Measurements from ENCODE around the gene INPPL1. TPM values are rescaled to one million over a fixed set of nuclear protein-coding genes. Genes with fewer than 3 reads are reported as not detected.
"Not testable (repeated sequence)": the region's sequence is repeated elsewhere in the genome, so short reads cannot be mapped to it uniquely, and the experiment has no call there.

Gene INPPL1
- total RNA-seq, 2 donors from 2014 or later = 85.0 to 142 TPM

DNA sequence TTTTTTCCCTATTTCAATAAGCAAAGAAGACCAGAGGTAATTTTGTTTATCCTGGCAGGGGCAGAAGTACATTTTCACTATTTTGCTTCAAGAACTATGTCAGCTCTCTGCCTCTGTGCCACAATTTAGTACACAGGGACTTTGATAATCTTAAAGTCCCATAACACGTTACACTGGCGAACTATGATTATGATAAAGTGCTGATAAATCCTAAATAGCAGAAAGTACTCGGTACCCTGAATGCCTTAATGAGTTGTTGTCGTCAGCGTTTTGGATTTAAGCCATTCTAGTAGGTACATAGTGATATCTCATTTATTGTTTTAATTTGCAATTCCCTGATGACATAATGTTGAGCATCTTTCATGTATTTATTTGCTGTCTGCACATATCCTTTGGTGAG, 36.0 kb downstream of the INPPL1 start:
- TF ChIP-seq CTCF (IDR thresholded peaks at IDR 0.05) = no peak
- no peak for TF ChIP-seq POLR2AphosphoS5 (IDR thresholded peaks at IDR 0.05)
- no peak for TF ChIP-seq POLR2A (IDR thresholded peaks at IDR 0.05)
- H3K27ac ChIP-seq = no peak overlapping the region
- H3K4me3 ChIP-seq = no peak overlapping the region
- H3K4me1 ChIP-seq (replicated peaks) = no peaks in the 10 kb centered on the region
- no peaks in the 10 kb centered on the region for H3K36me3 ChIP-seq
- no peaks in the 10 kb centered on the region for H3K9me3 ChIP-seq
- H3K27me3 ChIP-seq (replicated peaks; ENCODE audit: insufficient read depth) = no peaks in the 10 kb centered on the region
- no peak for DNase-seq (ENCODE audit: low spot score)
- WGBS = 41% methylated on average over 5 of the region's 5 CpGs
- intact Hi-C loops (cut with DNase I) = no loop called here

DNA sequence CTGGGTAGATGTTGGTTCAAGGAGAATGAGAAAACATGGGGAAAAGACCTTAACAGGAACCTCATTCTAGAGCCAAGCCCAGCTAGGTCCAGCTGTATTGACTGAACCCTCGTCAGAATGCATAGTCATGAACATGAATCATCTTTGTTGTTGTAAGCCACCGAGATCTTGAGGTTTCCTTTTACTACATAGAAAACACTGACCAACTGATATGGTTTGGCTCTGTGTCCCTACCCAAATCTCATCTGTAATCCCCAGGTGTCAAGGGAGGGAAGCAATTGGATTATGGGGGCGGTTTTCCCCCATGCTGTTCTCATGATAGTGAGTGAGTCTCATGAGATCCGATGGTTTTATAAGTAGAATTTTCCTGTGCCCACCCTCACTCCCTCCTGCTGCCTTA, 38.8 kb downstream of the INPPL1 start:
- Histone ChIP-seq H3K27ac (no peak overlapping the region), H3K27me3 (replicated peaks; ENCODE audit: insufficient read depth) (peaks cover 2% of the 10 kb centered on the region), H3K9me3 (no peaks in the 10 kb centered on the region), H3K4me3 (no peak overlapping the region), H3K36me3 (no peaks in the 10 kb centered on the region), H3K4me1 (replicated peaks) (no peaks in the 10 kb centered on the region)
- intact Hi-C loops (cut with DNase I) = no loop called here
- WGBS = 63% methylated on average over 4 of the region's 4 CpGs
- DNase-seq (ENCODE audit: low spot score) = no peak
- TF ChIP-seq CTCF (IDR thresholded peaks at IDR 0.05) (no peak), POLR2AphosphoS5 (IDR thresholded peaks at IDR 0.05) (no peak), POLR2A (IDR thresholded peaks at IDR 0.05) (no peak)

DNA sequence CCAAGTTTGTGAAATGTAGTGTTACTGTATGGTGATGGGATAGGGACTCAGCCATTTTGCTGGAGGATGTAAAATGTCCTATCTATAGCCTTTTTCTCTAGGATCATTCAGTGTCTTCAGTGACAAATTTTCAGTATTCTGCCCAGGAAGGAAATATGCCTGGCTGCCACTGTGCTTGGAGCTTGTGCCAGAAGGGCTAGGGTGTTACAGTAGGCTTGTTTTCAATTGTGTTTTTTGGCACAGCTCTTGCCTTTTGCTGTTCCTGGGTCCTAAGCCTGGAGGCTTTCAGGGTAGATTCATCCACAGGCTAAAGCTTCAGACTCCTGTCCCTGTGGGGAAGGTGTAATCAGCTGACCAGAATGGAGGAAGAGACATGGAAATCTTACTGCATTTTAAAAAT, 41.4 kb downstream of the INPPL1 start:
- intact Hi-C loops (cut with DNase I) = no loop called here
- no peak for DNase-seq (ENCODE audit: low spot score)
- no peak overlapping the region for H3K27ac ChIP-seq

DNA sequence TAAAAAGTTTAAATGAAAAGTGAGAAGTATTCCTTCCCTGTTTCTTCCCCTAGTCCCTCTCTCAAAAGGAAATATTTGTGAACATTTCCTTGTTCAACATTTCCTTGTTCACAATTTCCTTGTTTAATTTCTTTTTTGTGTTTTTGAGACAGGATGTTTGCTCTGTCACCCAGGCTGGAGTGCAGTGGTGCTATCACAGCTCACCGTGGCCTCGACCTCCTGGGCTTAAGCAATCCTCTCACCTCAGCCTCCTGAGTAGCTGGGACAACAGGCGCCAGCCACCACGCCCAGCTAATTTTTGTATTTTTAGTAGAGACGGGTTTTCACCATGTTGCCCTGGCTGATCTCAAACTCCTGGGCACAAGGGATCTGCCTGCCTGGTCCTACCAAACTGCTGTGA, 42.4 kb downstream of the INPPL1 start:
- H3K27me3 ChIP-seq (replicated peaks; ENCODE audit: insufficient read depth); intact Hi-C loops (cut with DNase I); H3K4me3 ChIP-seq; H3K36me3 ChIP-seq; DNase-seq (ENCODE audit: low spot score); H3K4me1 ChIP-seq (replicated peaks); H3K27ac ChIP-seq; H3K9me3 ChIP-seq: not testable (repeated sequence)
- WGBS = 86% methylated on average over 5 of the region's 5 CpGs

More for the DNA sequence above, 41.4 kb downstream of the INPPL1 start:
- H3K27me3 ChIP-seq (replicated peaks; ENCODE audit: insufficient read depth) = peaks cover 2% of the 10 kb centered on the region
- no peaks in the 10 kb centered on the region for H3K9me3 ChIP-seq
- no peak overlapping the region for H3K4me3 ChIP-seq
- TF ChIP-seq POLR2AphosphoS5 (IDR thresholded peaks at IDR 0.05) = no peak
- TF ChIP-seq POLR2A (IDR thresholded peaks at IDR 0.05) = no peak
- no peak for TF ChIP-seq CTCF (IDR thresholded peaks at IDR 0.05)
- no peaks in the 10 kb centered on the region for H3K4me1 ChIP-seq (replicated peaks)
- no peaks in the 10 kb centered on the region for H3K36me3 ChIP-seq

DNA sequence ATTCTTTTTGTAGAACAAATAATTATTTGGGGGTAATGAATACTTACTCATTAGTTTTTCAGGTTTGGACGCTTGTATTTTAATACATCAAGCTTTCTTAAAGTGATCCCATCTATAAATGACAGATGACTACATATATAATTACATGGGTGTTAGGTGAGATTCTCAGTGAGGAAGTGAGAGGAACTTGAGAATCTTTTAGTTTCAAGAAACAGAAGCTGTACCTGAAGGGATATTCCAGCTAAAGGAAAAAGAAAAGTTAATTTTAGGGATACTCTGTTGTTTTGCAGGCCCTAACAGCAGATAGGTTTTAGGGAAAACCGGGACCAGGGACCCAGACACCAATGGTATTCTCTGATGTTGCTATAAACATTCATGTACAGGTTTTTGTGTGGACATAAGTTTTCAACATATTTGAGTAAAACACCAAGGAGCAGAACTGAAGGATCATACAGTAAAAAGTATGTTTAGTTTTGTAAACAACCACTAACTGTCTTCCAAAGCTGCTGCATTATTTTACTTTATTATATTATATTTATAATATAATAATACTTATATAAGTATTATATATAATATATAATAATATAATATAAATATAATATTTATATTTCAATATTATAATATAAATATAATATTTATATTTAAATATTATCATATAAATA, 43.5 kb downstream of the INPPL1 start:
- DNase-seq (ENCODE audit: low spot score) = no peak
- 67% methylated on average over 2 of the region's 2 CpGs for WGBS
- no peaks in the 10 kb centered on the region for H3K36me3 ChIP-seq
- H3K4me3 ChIP-seq = no peak overlapping the region
- no peaks in the 10 kb centered on the region for H3K4me1 ChIP-seq (replicated peaks)
- peaks cover 2% of the 10 kb centered on the region for H3K27me3 ChIP-seq (replicated peaks; ENCODE audit: insufficient read depth)
- intact Hi-C loops (cut with DNase I) = no loop called here
- H3K27ac ChIP-seq = no peak overlapping the region
- no peaks in the 10 kb centered on the region for H3K9me3 ChIP-seq
- TF ChIP-seq POLR2A (IDR thresholded peaks at IDR 0.05) (no peak), POLR2AphosphoS5 (IDR thresholded peaks at IDR 0.05) (no peak), CTCF (IDR thresholded peaks at IDR 0.05) (no peak)

Data from prostate gland (tissue), 2 donors.